Umbilical cord (tissue), 2 donors: Measurements from ENCODE around the gene VWA8. TPM values are rescaled to one million over a fixed set of nuclear protein-coding genes. Genes with fewer than 3 reads are reported as not detected.
"Not testable (repeated sequence)": the region's sequence is repeated elsewhere in the genome, so short reads cannot be mapped to it uniquely, and the experiment has no call there.

Experiments used
- DNase-seq: peaks from one replicate; pipeline ENCODE4 v3.0.0-alpha.2; 2015; ENCODE audit warnings: low spot score
- total RNA-seq: library from RNA; depleted of rRNA; stranded (reverse); fragments of >200 nt; gene quantifications from one replicate; pipeline ENCODE4 v1.2.3, GENCODE V29; 2014; ENCODE audit warnings: low replicate concordance; ENCODE audit not compliant: insufficient read depth

The VWA8 gene
- total RNA-seq, 1 donor from 2014 or later: 27.2 TPM

DNA sequence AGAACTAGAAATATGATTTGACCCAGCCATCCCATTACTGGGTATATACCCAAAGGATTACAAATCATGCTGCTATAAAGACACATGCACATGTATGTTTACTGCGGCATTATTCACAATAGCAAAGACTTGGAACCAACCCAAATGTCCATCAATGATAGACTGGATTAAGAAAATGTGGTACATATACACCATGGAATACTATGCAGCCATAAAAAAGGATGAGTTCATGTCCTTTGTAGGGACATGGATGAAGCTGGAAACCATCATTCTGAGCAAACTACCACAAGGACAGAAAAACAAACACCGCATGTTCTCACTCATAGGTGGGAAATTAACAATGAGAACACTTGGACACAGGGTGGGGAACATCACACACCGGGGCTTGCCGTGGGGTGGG lies 38.0 kb downstream of the VWA8 start:
- not testable (repeated sequence) for DNase-seq

DNA sequence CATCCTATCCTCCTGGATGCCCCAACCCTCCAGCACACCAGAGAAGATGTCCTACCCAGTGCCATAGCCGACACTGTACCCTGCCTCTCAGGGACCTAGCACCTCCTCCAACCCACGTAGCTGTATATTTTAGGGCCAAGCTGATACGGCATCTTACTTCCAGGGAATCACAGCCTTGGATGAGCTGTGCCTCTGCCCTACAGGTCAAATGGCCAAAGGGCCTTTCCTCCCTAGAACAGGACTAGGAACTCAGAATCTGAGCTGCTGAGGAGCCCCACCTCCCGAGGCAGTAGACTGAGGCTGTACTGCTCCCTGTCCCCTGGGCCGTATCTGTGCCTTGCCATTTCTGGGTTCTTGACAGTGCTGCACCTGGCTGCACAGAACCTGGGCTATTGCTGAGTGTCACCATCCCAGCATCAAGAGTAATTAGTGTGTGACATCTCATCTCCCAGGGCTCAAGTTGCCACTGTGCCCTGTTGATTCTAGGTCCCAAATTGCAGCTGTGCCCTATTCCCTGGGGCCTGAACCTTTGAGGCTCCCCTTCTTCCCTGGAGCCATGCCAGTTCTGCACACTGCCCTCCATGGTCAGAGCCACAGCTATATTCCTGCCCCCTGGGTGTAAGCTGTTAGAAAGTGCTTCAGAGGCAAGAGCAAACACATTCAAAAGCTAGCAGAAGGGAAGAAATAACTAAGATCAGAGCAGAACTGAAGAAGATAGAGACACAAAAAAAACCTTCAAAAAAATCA lies 41.0 kb downstream of the VWA8 start:
- no peak for DNase-seq

DNA sequence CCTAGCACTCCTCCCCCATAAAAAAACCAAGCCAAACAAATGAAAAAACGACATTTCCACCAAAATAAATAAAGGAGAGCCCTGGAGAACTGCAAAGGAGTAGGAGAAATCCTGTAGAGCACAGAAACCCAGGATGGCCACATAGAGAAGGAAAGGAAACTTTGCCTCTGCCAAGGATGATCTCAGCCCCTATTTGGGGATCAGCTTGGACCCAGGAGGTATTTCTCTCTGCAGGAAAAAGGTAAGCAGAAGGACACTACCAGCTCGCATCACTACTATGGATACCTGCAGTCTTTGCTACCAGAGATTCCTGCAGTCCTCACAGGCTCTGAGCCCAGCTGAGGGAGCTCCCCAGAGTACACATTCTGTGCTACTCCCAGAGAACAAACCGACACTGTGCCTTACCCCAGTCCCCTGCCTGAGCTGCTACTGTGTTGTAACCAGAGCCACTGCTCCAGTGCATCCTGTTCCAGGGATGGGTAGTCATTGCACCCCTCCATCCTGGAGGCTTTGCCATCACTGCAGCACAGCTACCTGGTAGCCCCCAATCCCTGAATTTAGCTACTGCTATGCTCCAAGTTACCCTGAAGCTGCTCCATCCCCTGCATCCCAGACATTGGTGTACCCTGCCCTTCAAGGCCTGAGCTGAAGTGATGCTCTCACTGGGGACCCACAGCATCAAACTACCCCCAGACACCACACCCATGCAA lies 41.7 kb downstream of the VWA8 start:
- no peak for DNase-seq

DNA sequence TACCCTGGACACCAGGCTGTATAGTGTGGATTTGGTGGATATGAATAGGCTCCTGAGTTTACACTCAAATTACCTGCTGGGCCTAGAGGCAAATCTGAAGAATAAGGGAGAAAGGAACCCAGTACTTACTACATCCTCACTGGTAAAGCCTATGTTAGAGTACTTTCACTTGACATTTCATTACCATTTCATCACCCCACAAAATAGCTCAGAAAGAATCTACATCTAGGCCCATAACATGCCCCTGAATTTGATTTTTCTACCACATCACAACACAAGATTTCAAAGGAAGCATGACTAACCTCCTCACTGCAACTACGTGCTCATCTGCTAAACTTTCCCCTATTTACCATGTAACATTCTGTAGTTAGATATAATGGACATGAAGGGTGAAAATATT lies 43.3 kb downstream of the VWA8 start:
- DNase-seq: no peak

DNA sequence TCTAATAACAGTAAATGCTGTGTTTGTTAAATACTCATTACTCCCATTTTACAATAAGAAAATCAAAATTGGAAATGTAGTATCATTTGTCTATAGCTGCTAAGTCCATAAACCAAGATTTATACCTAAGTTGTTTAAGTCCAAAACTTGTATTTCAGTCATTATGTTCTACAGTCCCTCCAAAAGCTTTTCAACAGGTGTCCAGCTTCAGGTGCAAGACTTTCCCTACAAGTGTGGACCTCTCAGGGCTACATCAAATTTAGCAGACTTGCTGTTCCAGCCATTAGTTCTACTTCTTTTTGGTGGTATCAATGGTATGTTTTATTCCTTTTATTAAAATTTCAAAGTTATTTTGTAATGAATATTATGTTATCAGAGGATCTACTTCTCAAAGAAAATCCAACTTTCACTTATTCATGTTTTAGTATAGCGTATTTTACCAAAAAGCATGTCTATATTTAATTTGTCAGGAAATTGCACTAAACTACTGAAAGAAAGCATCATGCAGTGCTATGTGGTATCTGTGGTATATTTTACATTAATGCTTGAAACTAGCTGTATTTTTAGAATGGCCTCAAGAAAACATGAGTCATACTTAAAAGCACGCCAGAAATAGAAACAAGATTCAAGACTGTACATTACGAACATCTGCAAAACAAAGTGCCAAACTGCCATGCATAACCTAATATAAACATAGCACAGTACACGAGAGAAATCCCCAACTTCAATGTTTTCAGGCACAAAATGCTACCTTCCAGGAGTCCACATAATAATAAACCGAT lies 44.5 kb downstream of the VWA8 start:
- DNase-seq: peak; percentile 94

DNA sequence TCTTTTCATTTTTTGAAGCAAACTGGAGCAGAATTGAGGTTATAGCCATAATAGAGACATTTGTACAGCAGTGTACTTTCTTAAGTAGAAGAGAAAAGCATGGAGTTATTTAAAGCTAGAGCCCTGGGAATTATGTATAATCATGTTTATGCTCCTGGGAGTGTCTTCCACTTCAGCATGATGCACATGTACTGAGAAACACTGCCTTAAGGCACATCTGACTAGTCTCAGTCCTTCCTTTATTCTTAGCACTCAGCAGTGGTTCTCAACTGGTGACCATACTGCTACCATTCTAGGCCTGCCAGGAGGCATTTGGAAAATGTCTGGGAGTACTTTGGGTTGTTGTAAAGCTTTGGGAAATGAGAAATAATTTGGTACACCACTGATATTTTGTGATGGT lies 45.8 kb downstream of the VWA8 start:
- DNase-seq: peak; percentile 67

DNA sequence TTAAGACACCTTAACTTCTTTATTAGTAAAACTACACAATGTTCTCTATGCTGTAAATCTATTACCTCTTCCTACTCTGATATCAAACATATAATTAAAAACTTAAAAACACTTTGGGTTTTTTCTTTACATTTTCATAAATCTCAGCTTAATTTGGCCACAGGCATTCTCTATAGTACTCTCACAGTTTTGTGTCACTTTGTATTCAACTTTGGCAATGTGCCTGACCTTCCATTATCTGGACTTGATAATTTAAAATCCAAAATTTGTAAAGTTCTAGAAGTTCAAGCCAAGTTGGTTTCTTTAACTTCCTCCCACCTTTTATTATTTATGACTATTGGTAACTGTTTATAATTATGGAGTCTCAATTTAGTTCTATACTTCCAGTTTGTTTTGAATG lies 46.4 kb downstream of the VWA8 start:
- no peak for DNase-seq

DNA sequence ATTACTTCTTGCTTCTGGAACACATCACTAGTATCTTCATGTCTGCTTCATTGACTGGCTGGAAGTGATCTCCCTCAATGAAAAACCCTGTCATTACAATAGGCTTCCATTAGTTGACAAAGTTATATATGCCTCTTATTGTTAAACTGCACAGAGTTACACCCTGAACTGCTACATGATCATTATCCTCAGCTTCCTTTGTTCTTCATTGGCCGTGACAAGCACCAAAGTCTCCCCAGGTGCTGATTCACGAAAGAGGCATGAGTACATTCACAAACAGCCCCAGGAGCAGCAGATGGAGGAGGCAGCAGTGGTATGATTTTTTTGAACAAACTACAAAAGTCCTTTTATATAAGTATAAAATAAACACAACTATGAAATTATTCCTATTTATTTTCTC lies 51.4 kb downstream of the VWA8 start:
- DNase-seq: no peak

DNA sequence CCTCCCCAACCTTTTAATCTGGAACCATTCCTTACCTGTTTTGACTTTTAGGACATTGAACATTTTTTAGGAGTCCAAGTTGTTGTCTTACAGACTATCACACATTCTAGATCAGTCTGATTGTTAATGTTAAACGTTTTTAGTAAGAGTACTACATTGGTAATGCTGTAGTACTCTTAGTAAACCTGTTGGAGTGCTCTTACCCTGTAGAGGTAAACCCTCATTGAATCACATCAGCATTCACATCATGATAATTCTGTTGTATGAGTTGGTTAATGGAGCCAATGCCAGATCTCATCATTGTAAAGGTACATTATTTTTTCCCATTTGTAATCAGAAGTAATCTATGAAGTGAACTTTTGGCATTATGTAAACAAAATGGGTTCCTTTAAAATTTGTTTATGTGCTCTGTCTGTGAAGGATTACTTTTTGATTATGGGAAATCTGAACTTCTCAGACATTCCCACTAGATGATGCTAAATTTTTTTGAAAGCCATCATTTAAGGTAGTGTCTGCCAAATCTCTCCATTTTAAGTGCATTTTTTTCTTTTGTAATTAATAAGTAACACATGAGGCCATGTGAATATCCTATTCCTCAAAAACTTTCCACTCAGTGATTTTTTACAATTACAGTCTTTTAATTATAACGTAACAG lies 55.2 kb downstream of the VWA8 start:
- no peak for DNase-seq

DNA sequence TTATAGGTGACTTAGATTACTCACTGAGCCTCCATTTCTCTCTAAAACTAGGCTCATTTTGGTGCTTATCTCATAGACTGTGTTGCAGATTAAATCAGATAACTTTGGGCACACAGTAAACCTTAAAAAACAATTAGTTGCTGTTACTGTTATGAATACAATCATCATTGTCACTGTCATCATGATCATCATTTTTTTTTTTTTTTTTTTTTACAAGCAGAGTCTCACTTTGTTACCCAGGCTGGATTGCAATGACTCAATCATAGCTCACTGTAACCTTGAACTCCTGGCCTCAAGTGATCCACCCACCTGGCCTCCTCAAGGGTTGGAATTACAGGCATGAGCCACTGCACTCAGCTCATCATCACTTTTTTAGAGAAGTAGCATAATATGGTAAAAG lies 60.0 kb downstream of the VWA8 start:
- DNase-seq: no peak

DNA sequence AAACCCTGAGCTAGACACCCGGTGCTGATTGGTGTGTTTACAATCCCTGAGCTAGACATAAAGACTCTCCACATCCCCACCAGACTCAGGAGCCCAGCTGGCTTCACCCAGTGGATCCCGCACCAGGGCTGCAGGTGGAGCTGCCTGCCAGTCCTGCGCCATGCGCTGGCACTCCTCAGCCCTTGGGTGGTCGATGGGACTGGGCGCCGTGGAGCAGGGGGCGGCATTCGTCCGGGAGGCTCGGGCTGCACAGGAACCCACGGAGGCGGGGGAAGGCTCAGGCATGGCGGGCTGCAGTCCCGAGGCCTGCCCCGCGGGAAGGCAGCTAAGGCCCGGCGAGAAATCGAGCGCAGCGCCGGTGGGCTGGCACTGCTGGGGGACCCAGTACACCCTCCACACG lies 62.5 kb downstream of the VWA8 start:
- not testable (repeated sequence) for DNase-seq

DNA sequence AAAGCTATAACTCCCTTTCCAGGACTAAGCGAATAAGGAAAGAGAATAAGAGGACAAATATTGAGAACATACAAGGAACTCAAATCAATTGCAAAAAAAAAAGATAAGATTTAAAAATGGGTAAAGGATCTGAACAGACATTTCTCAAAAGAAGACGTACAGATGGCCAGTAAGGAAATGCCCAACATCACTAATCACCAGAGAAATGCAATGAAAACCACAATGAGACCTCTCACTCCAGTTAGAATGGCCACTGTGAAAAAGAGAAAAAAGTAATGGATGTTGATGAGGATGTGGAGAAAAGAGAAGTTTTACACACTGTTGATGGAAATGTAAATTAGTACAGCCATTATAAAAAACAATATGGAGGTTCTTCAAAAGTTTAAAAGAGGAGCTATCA lies 63.8 kb downstream of the VWA8 start:
- no peak for DNase-seq

DNA sequence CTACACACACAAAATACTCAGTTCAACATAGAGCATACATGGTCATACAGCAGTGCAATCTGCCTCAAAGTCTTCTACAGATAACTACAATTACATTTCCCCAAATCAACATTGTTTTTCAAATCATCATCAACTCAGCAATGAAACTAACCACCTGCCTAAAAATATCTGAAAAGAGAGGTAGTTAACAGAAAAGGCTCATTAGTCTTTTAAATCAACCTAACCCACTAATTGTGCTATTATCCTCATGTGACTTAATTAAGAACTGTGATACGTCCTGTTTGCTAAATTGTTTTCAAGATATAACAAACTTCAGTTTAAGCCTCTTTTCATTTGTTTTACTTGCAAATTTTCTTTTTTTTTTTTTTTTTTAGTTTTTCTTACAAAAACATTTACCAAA lies 65.4 kb downstream of the VWA8 start:
- no peak for DNase-seq

DNA sequence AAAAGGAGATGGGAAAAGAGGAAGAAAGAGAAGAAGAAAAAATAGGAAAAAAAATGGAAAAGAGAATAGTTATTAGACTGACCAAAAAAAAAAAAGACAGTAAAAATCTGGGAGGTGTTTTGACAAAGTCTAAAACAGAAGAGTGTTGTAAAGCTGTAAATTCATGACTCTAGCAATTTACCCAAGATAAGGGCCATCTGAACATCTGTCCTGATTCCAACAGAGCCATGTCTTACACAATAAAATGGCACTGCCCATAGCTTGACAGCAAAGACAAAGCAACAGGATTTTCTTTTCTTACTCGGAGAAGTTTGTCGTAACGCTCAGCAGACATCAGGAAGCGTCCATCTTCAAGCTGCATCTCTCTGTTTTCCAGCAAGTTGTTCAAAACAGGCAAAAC lies 69.8 kb downstream of the VWA8 start:
- no peak for DNase-seq

DNA sequence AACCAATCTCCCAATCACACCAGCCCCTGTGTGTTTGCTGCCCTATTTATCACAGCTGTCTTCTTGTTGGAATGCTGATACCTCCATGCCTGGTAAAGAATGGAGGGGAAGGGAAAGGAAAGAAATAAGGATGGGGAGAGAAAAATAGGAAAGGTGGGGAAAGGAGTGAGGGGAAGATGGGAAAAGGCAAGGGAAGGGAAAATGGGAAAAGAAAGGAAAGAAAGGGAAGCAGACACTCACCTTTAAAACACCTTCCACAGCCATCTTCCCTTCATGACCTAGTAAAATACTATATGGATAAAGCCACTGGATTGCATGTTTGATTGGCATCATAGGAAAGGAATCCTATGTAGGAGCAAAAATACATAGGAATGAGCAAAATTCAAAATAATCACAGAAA lies 77.8 kb downstream of the VWA8 start:
- no peak for DNase-seq

DNA sequence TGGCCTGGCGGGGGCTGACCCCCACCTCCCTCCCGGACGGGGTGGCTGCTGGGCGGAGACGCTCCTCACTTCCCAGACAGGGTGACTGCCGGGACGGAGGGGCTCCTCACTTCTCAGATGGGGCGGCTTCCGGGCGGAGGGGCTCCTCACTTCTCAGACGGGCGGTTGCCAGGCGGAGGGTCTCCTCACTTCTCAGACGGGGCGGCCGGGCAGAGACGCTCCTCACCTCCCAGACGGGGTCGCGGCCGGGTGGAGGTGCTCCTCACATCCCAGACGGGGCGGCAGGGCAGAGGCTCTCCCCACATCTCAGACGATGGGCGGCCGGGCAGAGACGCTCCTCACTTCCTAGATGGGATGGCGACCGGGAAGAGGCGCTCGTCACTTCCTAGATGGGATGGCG lies 79.0 kb downstream of the VWA8 start:
- DNase-seq: not testable (repeated sequence)

DNA sequence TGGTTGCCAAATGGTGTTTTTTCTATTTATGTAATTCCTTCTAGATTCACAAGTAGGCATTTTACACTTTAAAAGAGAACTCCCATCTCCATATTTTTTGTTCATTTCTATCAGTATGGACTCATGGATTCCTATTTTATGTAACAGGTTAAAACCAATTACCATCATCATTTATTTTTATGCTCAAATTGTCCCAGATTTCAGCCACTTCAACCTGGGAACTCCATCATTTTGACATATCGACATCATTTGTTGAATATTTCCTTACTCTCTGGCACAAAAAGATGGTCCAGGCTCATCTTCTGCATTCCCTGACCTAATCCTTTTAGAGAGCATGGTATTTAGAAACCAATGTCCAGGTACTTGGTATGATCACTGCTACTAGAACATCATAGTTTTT lies 79.9 kb downstream of the VWA8 start:
- no peak for DNase-seq

DNA sequence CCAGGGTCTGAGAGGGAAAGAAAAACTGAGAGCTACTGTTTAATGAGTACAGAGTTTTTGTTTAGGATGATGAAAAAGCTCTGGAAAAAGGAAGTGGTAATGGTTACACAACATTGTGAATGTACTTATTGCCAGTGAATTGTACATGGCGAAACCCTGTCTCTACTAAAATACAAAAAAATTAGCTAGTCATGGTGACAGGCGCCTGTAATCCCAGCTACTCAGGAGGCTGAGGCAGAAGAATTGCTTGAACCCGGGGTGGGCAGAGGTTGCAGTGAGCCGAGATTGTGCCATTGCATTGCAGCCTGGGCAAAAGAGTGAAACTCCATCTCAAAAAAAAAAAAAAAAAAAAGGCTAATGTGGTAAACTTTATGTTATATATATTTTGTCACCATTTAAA lies 96.3 kb downstream of the VWA8 start:
- DNase-seq: no peak

DNA sequence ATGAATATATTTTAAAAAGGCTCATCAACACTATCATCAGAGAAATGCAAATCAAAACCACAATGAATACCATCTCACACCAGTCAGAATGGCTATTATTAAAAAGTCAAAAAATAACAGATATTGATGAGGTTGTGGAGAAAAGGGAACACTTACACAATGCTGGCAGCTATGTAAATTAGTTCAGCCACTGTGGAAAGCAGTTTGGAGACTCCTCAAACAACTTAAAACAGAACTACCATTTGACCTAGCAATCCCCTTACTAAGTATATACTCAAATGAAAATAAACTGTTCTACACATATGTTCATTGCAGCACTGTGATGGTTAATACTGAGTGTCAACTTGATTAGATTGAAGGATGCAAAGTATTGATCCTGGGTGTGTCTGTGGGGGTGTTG lies 98.2 kb downstream of the VWA8 start:
- not testable (repeated sequence) for DNase-seq

DNA sequence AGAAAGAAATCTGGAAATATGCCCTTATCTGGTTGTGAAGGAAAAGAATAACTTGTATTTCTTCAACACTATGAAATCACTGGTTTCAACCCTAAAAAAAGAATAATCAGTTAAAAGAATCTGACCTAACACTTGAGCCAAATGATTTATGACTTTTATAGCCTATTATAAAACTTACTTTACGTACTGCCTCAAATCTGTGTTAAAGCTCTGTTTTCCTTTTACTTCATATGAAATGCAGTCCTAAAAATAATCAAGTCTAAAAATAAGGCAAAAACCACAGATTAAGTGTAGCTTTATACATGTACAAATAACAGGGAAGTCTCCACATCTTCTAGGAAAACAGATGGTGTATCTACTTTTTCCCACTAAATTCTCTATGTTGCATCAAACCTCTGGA lies 101.3 kb downstream of the VWA8 start:
- DNase-seq: peak; percentile 83

DNA sequence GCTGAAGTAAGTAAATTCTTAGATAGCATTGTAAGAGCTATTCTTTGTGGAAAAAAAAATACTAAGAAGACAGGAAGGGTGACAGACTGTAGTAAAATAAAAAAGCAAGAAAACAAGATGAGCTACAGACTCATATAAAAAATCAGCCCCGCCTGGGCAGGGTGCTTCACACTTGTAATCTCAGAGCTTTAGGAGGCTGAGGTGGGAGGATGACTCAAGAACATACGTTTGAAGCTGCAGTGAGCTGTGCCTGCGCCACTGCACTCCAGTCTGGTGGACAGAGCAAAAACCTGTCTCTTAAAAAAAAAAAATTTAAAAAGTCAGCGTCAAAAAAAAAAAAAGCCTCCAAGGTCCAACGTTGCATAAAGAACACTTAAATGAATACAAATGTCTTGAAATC lies 102.1 kb downstream of the VWA8 start:
- DNase-seq: peak; percentile 75

DNA sequence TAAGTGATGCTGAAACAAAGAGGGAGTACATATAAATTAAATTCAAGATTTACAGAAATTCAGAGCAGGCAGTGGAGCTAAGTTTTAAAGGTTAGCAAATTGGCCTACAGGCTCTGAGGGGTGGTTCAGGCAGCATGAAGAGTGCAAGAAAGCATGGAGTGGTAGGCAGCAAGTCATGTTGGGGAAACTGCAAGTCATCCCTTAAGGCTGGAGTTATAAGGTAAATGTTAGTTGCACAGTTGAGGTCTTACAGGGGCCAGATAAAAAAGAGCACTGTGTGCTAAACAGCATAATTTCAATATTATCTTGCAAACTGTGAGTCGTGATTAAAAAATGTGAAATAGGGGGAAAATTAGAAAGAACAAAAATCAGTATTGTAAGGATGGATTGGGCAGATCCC lies 106.2 kb downstream of the VWA8 start:
- DNase-seq: no peak
